Vagina (tissue), 2 donors: ENCODE data around the gene DPYSL4. TPM values are rescaled to one million over a fixed set of nuclear protein-coding genes. Genes with fewer than 3 reads are reported as not detected.
A peak's percentile ranks its signal among the peaks of the same experiment; 100 is the strongest.

Experiments used
- DNase-seq, 2 donors: peaks; one replicate each; pipeline ENCODE4 v3.0.0-alpha.2; 2017; ENCODE audit errors: extremely low spot score in 2 of 2
- H3K27ac ChIP-seq: fragments of 200-600 bp; sonication (generic); one replicate; pipeline ENCODE4 v1.5.1; 2019
- H3K27me3 ChIP-seq: fragments of 200-600 bp; sonication (generic); one replicate; pipeline ENCODE4 v1.5.1; 2019
- H3K36me3 ChIP-seq, 2 donors: fragments of 200-600 bp; sonication (generic); one replicate each; pipeline ENCODE4 v1.5.1; 2017 to 2019
- H3K4me1 ChIP-seq: fragments of 200-600 bp; sonication (generic); one replicate; pipeline ENCODE4 v1.5.1; 2019
- H3K4me3 ChIP-seq, 2 donors: fragments of 200-600 bp; sonication (generic); 1 replicate in 1 of 2; 2 replicates in 1 of 2; pipeline ENCODE4 v1.5.1; 2016 to 2019
- H3K9me3 ChIP-seq: fragments of 200-600 bp; sonication (generic); one replicate; pipeline ENCODE4 v1.5.1; 2019
- CTCF ChIP-seq, 3 experiments: fragments of 450-650 bp in 2 of 3; fragments of 200-600 bp in 1 of 3; sonication (generic) in 1 of 3; IDR thresholded peaks; one replicate each; pipeline ENCODE4 v1.5.1; 2017 to 2019; ENCODE audit warnings: antibody characterized with exemption in 3 of 3, mild to moderate bottlenecking in 2 of 3, moderate library complexity in 2 of 3
- POLR2A ChIP-seq, 2 donors: fragments of 450-650 bp; IDR thresholded peaks; one replicate each; pipeline ENCODE4 v1.6.1; 2017; ENCODE audit warnings: antibody characterized with exemption in 2 of 2, mild to moderate bottlenecking in 2 of 2, moderate library complexity in 2 of 2
- POLR2AphosphoS5 ChIP-seq, 2 donors: sonication (generic); formaldehyde crosslinking; IDR thresholded peaks; one replicate each; pipeline ENCODE4 v1.9.0; 2017; ENCODE audit warnings: antibody characterized with exemption in 2 of 2, mild to moderate bottlenecking in 2 of 2, low read depth in 1 of 2; ENCODE audit not compliant: insufficient read depth in 1 of 2
- intact Hi-C: fragments of 100-400 bp; cut with DNase I; formaldehyde crosslinking; loops from one replicate; pipeline ENCODE4 v1.15.1; 2023
- total RNA-seq: library from RNA; depleted of rRNA; stranded (reverse); fragments of >200 nt; gene quantifications from one replicate; pipeline ENCODE4 v1.2.3, GENCODE V29; 2016

DPYSL4 gene
- total RNA-seq, 1 donor from 2014 or later = 0.49 TPM

GRCh38 chr10:132187430-132188138, 836 bp downstream of the DPYSL4 start:
- peaks cover 21% of the 10 kb centered on the region for H3K4me1 ChIP-seq
- intact Hi-C loops = loop anchor here (5.0 kb wide), 1 partner anchor 740 kb away; no protein-coding TSS in a partner anchor
- no peaks in the 10 kb centered on the region for H3K36me3 ChIP-seq
- H3K27me3 ChIP-seq = peaks cover 7% of the 10 kb centered on the region
- H3K27ac ChIP-seq = no peak overlapping the region
- TF ChIP-seq POLR2A (IDR thresholded peaks at IDR 0.05) (no peak), CTCF (IDR thresholded peaks at IDR 0.05) (no peak), POLR2AphosphoS5 (IDR thresholded peaks at IDR 0.05; ENCODE audit: insufficient read depth in 1 of 2, low read depth in 1 of 2) (no peak)
- H3K4me3 ChIP-seq = peak overlapping the region; percentile 26 to 54
- no peaks in the 10 kb centered on the region for H3K9me3 ChIP-seq
- DNase-seq = no peak

DNA sequence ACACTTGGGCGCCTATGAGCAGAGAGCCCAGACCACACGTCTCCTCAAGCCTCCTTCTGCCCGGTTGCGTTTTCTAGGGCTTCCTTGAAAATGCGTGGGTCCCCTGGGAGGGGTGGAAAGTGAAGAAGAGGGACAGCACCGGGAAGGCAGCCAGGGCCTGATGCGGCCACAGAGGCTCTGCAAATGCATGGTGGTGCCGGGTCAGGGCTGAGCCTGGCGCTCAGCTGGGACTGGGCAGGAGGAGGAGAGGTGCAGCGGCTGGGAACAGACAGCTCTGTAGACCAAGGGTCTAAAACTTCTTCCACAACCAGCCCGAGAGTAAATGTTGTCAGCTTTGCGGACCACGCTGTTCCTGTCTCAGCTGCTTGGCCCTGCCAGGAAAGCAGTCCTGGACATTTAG, 1.6 kb downstream of the DPYSL4 start:
- intact Hi-C loops = loop anchor here (5.0 kb wide), 1 partner anchor 739 kb away; no protein-coding TSS in a partner anchor
- Histone ChIP-seq H3K27ac (no peak overlapping the region), H3K4me1 (peaks cover 21% of the 10 kb centered on the region), H3K4me3 (no peak overlapping the region), H3K27me3 (peaks cover 7% of the 10 kb centered on the region), H3K9me3 (no peaks in the 10 kb centered on the region), H3K36me3 (no peaks in the 10 kb centered on the region)
- TF ChIP-seq POLR2A (IDR thresholded peaks at IDR 0.05) (no peak), POLR2AphosphoS5 (IDR thresholded peaks at IDR 0.05; ENCODE audit: insufficient read depth in 1 of 2, low read depth in 1 of 2) (no peak), CTCF (IDR thresholded peaks at IDR 0.05) (no peak)
- no peak for DNase-seq

DNA sequence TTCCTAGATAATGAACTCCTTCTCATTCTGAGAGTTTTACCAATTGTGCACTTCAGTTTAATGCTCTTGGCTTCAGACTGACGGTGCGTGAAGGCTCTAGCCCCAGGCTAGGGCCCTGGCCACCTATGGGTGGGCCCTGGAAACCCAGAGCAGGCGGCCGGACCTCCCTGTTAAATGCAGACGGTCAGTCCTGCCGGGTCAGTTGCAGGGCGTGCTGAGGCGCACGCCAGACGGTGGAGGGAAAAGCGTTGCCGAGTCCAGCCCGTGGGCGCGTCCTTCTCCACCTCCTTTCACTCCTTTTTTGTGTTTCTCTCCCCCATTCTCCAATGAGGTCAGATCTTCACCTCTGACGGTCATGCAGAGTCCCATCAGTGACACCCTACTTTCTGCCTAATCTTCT, 2.3 kb downstream of the DPYSL4 start:
- intact Hi-C loops = loop anchor here (5.0 kb wide), 1 partner anchor 738 kb away; no protein-coding TSS in a partner anchor
- no peak for TF ChIP-seq POLR2AphosphoS5 (IDR thresholded peaks at IDR 0.05; ENCODE audit: insufficient read depth in 1 of 2, low read depth in 1 of 2)
- no peak for TF ChIP-seq CTCF (IDR thresholded peaks at IDR 0.05)
- H3K36me3 ChIP-seq = no peaks in the 10 kb centered on the region
- peaks cover 7% of the 10 kb centered on the region for H3K27me3 ChIP-seq
- DNase-seq = no peak
- no peak overlapping the region for H3K27ac ChIP-seq
- peaks cover 21% of the 10 kb centered on the region for H3K4me1 ChIP-seq
- H3K9me3 ChIP-seq = no peaks in the 10 kb centered on the region
- no peak overlapping the region for H3K4me3 ChIP-seq

GRCh38 chr10:132189810-132190422, 3.2 kb downstream of the DPYSL4 start:
- H3K27me3 ChIP-seq = peaks cover 7% of the 10 kb centered on the region
- peaks cover 21% of the 10 kb centered on the region for H3K4me1 ChIP-seq
- no peaks in the 10 kb centered on the region for H3K9me3 ChIP-seq
- intact Hi-C loops = loop anchor here (5.0 kb wide), 1 partner anchor 737 kb away; no protein-coding TSS in a partner anchor
- H3K4me3 ChIP-seq = no peak overlapping the region
- TF ChIP-seq POLR2AphosphoS5 (IDR thresholded peaks at IDR 0.05; ENCODE audit: insufficient read depth in 1 of 2, low read depth in 1 of 2) (no peak), POLR2A (IDR thresholded peaks at IDR 0.05) (no peak), CTCF (IDR thresholded peaks at IDR 0.05) (no peak)
- DNase-seq = no peak
- H3K36me3 ChIP-seq = no peaks in the 10 kb centered on the region
- H3K27ac ChIP-seq = no peak overlapping the region
